Fibroblast of the conjunctiva (primary cell): ENCODE measurements around the gene PEAK3.
A peak's percentile ranks its signal among the peaks of the same experiment; 100 is the strongest.
"Not testable (repeated sequence)": the region's sequence is repeated elsewhere in the genome, so short reads cannot be mapped to it uniquely, and the experiment has no call there.

ENCODE experiments used
- DNase-seq: peaks from one replicate; pipeline ENCODE4 v3.0.0-alpha.2; 2010; ENCODE audit warnings: low read depth

Gene PEAK3

DNA sequence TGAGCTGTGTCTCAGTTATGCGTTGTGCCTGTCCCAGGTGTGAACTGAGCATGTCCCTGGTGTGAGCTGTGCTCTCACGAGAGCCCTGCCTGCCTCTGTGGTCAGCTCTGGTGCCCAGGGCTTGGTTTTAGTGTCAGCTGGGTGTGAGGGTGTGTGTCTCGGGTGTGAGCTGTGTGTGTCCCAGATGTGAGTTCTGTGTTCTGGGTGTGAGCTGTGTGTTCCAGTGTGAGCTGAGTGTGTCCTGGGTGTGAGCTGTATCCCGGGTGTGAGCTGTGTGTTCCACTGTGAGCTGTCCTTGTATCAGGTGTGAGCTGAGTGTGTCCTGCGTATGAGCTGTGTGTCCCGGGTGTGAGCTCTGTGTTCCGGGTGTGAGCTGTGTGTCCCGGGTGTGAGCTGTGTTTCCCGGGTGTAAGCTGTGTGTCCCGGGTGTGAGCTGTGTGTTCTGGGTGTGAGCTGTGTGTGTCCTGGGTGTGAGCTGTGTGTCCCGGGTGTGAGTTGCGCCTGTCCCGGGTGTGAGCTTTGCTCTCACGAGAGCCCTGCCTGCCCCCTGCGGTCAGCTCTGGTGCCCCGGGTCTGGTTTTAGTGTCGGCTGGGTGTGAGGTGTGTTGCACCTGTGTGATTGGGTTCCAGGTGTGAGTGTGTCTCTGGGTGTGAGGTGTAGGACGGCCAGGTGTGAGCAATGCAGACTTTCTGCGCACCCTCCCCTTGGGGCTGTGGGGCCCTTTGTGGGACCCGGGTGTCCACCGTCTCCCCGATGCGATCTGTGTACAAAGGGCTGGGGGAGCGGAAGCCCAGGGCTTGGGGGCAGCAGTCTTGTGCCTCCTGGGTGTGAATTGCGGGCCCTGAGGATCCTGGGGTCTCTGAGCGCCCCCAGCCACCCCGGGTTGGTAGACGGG lies 7.1 kb upstream of the PEAK3 start:
- no peak for DNase-seq

DNA sequence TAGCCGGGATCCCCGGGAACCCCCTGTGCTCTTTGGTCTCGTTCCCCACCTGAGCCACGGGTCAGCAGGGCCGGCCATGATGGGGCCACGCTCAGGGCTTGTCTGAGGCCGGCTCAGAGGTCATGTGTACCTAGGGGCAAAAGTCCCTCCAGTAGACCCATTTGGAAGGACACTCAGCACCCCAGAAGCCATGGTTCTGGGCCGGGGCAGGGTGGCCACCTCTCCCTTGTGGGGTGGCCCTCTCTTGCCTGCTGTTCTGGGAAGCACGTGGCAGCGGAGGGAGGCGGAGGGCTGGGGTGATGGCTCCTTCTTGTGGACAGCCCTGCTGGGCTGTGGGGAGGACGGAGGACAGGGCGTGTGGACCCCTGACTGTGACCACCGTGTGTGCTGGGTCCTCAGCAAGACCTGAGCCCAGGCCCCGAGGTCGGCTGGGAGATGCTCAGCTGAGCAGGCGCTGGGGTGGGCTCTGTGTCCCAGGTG lies 6.4 kb upstream of the PEAK3 start:
- DNase-seq, result no peak

DNA sequence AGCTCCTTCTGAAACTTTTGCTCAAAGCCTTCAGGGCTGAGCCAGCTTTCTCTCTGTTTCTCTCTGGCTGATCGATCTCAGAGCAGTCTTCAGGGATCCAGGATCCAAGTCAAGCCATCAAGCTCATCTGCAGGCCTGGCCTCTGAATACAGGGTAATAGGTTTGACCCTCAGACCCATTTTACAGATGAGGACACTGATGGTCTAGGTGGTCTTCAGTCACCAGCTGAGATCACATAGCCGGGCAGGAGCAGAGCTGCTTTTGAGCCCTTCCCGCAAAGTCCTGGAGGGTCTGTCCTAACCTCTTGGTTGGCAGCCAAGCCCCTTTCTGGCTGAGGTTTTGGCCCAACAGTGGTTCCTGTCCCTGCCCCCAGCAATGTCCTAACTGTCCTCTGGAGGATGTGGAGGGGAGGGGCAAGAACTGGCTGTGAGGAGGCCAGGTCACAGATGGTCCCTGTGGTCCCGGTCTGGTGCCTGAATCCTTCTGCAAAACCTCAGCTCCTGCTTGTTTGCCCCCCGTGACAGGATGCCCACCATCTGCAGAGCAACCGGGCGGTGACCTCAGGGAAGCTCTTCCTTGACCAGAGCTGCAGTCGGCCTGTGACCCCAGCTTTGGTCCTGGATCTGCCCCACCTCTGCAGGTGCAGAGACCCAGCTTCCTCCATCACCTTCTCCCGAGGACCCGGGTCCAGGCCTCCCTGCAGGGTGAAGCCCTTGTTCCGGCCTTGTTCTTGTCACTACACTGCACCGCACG lies 5.8 kb upstream of the PEAK3 start:
- no peak for DNase-seq

DNA sequence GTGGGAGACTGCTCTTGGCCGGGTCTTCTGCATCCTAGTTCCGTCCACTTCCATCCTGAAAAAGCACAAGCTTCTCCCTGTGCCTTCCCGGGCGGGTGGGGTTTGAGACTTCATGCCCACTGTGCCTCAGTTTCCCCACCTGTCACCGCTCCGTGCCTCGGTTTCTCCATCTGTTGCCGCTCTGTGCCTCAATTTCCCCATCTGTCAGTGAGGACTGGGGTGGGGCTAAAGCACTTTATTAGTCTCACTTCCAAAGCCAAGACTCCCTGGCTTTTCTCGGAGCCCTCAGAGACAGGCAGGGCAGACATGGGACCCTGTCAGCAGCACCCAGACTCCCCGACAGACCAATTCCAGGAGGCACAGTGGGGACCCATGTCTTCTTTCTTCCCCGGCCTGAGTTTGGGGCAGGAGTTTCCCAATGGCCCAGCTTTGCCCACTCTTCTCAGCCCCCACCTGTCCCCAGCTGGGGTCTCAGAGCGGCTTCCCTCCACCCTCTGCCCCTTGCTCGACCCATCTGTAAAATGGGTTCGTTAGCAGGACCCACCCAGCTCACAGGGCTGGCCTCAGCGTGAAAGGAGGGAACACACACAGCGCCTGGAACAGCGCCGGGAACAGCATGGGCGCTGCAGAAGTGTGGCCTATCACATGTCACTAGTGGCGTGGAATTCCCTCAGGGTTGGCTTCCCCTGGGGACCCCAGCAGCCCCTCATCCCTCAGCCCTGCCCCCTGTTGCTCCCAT lies 4.6 kb upstream of the PEAK3 start:
- DNase-seq, result no peak

DNA sequence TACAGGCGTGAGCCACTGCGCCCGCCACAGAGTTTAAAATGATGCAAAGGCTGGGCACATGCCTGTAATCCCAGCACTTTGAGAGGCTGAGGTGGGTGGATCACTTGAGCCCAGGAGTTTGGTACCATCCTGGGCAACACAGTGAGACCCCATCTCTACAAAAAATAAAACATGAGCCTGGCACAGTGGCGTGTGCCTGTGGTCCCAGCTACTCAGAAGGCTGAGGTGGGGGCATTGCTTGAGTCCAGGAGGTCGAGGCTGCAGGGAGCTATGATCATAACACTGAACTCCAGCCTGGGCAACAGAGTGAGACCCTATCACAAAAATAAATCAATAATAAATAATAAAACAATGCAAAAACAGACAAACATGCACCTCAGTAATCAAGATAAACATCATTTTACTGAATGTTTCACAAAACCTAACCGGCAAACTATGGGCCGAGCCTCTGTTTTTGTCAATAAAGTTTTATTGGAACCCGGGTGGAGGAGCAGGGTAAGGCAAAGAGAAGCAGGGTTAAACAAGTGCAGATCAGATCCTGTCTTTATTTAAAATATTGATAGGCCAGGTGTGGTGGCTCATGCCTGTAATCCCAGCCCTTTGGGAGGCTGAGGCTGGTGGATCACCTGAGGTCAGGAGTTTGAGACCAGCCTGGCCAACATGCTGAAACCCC lies 2.0 kb upstream of the PEAK3 start:
- no peak for DNase-seq

DNA sequence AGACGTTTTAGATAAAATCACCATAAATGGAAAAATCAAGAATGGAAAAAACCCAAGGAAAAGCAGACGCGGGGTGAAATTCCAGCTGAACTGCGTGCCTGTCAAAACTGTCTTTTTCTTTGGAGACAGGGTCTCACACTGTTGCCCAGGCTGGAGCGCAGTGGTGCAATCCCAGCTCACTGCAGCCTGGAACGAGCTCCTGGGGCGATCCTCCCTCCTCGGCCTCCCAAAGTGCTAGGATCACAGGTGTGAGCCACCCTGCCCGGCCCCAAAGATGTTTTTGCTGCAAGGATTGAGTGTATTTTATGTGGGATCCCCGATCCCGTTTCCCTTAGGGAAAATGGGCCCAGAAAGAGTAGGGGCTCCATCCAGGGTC lies 875 bp upstream of the PEAK3 start:
- DNase-seq, result no peak

DNA sequence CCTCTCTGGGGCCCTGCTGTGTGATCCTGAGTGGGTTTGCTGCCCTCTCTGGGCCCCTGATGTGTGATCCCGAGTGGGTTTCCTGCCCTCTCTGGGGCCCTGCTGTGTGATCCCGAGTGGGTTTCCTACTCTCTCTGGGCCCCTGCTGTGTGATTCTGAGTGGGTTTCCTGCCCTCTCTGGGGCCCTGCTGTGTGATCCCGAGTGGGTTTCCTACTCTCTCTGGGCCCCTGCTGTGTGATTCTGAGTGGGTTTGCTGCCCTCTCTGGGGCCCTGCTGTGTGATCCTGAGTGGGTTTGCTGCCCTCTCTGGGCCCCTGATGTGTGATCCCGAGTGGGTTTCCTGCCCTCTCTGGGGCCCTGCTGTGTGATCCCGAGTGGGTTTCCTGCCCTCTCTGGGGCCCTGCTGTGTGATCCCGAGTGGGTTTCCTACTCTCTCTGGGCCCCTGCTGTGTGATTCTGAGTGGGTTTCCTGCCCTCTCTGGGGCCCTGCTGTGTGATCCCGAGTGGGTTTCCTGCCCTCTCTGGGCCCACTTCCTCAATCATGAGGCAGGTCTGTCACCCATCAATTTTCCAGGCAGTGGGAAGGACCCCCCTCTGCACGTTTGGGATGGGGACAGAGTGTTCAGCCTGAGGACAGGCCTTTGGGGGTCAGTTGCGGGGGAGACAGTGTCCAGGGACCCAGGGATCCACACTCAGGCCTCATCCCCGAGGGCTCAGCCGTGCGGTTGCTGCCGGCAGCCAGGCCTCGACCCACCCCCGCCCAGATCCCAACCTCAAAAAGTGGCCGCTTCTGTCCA lies 512 bp downstream of the PEAK3 start:
- not testable (repeated sequence) for DNase-seq

DNA sequence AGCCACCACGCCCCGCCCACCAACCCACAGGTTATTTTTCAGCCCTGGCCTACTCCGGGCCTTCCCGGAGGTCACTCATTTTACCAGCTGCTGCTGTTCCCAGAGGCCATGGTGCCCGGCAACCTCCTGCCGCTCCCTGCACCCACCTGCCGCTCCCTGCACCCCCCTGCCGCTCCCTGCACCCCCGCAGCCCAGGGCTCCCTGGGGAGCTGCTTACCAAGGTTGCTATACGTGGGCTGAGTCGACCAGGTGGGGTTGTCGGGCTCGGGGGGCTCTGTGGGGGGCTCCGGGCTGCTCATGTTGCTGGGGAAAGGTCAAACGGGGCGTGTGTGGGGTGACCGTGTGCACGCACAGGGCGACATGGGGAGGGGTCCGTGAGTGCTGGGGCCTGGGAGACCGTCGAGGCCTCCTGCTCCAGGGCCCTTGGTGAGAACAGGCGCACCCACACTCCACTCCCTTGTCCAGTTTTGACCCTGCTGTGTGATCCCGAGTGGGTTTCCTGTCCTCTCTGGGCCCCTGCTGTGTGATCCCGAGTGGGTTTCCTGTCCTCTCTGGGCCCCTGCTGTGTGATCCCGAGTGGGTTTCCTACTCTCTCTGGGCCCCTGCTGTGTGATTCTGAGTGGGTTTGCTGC lies 1.2 kb downstream of the PEAK3 start:
- DNase-seq, result no peak

DNA sequence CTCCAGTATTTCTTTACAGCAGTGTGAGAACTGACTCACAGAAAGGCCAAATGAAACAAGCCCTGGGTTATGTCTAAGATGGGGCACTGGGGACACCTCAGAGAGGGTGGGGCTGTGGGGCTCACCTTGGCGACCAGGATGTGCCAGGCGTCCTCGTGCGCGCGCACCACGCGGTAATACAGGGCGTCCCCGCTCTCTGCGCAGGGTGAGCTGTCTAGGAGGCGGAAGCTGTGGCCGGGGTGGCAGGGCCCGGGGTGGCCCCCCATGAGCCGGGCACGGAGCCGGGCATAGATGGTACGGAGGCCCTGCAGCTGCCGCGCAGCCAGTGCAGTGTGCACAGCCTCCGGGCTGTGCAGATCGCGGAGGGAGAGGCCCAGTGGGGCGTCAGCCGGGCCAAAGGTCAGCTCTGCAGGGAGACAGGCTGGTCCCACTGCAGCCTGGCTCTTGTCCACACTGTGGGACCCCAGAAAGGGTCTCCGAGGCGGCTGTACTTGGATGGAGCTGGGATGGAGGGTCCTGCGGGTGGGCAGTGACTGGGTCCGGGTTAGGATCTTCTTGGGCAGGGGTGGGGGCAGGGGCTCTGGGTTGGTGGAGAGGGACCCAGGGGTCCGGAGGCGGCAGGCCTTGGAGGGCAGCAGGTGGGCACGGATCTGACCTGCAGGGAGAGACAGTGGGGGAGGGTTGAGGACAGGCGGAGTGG lies 3.4 kb downstream of the PEAK3 start:
- no peak for DNase-seq

DNA sequence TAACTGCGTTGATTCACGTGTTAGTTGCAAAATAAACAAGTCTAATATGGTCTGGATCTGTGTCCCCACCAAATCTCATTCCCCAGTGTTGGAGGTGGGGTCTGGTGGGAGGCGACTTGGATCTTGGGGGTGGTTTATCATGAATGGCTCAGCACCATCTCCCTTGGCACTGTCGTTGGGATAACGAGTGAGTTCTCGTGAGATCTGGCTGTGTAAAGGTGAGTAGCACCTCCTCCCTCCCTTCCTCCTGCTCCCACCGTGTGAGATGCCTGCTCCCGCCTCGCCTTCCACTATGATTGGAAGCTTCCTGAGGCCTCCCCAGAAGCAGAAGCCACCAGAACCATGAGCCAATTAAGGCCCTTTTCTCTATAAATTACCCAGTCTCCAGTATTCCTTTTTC lies 4.8 kb downstream of the PEAK3 start:
- DNase-seq, result no peak

DNA sequence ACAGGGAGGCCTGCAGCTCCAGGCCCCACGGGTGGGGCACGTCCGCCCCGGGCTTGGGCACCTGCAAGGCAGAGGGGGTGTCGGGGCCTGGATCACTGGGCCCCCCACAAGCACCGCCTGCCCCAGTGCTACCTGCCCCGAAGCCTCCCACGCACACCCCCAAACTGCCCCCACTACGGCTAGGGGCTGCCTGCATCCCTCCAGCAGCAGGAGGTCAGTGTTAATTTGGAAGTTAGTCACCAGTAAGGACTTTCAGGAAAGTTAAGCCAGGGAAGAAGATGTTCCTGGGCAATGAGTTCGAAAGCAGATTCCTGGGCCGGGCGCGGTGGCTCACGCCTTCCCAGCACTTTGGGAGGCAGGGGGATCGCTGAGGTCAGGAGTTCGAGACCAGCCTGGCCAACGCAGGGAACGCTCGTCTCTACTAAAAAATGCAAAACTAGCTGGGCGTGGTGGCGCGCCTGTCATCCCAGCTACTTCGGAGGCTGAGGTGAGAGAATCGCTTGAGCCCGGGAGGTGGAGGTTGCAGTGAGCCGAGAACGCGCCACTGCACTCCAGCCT lies 5.5 kb downstream of the PEAK3 start:
- DNase-seq, result no peak

DNA sequence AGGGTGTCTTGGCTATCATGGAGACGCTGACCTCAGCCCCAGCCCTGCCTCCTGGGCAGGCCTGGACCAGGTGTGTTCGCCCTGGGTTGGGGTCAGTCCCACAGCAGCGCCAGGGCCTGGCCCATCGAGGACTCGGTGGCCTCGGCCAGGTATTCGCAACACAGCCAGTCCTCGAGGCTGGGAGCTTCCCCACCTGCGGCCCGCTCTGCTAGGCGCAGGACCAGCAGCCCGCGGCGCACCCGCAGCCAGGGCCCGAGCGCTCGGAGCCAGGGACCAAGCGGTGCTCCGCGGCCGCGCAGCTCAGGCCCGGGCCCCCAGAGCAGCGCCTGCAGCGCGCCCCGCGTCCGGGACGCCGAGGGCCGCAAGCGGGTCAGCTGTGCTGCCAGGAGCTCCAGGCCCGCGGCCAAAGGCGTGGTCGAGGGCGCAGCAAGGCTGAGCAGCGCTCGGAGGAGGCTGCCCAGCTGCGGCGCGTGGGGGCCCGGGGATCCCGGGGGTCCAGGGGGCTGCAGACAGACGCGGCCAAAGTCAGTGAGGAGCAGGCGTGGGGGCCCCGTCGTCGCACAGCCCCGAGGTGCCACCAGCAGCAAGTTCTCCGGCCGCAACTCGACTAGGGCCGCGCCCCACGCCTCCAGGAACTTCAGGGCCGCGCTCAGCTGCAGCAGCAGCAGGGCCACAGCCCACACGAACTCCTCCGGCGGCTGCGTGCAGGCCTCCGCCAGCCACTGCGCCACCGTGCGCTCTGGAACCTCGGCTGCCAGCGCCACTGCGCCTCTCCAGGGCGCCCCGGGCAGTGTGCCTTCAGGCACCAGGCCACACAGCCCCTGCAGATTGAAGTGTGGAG lies 6.2 kb downstream of the PEAK3 start:
- no peak for DNase-seq

DNA sequence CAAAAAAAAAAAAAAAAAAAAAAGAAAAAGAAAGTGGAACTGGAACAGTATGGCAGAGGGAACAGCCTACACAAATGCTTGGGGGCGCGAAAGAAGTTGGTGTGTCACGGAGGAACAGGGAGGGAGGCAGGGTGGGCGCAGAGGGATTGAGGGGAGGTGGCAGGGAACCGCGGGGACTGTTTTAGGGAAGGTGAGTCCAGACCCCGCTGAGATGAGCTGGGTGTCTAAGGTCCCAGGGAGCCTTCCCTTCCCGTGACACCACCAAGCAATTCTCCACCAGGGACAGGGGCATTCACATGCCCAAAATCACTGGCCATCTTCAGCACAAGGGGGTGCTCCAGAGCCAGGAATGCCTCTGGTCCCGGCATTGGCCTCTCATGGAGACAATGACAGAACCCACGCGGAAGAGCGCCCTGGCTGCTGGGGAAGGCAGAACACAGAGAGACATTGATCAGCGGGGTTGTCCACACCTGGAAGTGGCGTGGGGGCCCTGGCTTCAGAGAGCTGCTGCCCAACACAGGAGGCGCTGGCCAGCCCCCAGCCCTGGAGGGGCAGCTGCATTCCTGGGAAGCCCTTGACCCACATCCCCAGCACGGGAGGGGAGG lies 6.9 kb downstream of the PEAK3 start:
- DNase-seq, result peak; percentile 39

DNA sequence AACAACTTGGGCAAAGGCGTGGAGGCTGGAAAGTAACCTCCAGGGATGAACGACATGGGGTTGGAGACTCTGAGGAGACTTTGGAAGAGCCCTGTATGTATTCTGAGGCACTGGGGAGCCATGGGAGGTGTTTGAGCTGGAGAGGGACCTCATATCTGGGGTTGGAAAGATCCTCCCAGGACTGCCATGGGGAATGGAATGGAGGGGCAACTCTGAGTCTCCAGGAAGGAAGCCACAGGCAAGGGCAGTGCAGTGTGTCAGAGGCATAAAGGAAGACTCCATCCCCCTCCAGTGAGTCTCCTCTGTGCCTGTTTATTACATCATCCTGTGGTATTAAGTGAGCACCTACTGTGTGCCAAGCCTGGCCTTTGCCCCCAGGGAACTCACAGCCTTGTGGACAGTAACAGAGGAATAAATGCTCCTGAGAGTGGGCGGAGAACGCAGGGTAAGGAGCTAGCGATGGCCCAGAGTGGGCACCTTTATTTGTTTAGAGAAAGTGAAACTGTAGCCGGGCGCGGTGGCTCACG lies 7.7 kb downstream of the PEAK3 start:
- no peak for DNase-seq

DNA sequence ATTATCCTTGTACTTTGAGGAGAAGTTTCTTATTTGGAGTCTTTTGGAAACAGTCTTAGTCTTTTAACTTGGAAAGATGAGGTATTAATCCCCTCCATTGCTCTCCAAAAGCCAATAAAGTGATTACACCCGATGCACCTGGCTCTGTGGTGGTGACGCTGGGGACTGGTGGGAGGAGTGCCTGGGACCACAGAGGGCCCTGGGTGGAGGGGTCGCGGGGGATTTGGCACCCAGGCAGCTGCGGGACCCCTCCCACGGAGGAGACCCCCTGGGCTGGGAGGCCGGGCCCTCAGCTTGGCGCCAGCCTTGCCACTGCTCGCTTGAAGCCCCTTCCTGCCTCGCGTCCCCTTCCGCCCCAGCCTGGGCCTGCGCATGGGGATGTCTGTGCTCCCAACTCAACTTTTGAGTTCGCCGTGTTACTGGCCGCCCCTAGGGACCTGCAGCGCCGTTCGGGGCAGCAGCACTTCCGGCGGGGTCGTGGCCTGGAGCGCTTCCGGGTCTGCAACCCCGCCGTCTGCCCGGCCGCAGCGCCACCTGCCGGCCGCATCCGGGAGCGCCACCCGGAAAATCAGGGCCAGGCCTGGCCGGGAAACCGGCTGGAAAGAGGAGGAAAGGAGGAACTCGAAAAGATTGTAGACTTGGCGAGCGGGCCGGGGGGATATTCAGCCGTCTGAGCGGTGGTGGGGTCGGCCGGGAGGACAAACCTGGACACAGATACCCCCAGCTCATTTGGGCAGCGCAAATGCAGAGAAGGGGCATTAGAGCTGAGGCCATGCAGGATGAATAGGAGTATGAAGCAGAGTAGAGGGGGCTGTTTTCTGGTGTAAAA lies 8.4 kb downstream of the PEAK3 start:
- peak; percentile 63 for DNase-seq

DNA sequence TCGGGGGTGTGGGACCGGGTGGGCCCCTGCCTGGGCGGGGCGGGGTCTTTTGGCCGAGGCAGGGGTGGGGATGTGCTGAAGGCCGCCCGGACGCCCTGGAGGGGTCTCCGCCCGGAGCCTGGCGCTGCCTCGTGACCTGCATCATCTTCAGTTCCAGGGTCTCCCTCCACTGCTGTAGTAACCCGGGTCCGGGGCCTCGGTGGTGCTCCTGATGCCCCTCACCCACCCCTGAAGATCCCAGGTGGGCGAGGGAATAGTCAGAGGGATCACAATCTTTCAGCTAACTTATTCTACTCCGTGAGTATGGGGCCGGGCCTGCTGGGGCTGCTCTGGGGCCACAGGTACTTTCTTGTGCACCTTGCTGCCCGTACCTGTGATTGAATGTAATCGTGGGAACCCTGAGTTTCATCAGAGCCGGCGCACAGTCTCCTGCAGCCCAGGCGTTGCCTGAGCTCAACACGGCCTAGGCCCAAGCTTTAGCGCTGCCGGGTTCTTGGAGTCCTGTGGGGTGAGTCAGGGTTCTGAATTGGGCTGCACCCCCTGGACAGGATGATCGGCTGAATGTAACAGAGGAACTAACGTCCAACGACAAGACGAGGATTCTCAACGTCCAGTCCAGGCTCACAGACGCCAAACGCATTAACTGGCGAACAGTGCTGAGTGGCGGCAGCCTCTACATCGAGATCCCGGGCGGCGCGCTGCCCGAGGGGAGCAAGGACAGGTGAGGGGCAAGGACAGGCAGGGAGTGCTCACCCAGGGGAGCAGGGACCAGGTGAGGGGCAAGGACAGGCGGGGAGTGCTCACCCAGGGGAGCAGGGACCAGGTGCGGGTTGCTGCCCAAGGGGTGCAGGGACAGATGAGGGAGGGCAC lies 10.5 kb downstream of the PEAK3 start:
- peak; percentile 38 for DNase-seq
